Neutrophil (primary cell): ENCODE results near the gene SSBP4.
A peak's percentile ranks its signal among the peaks of the same experiment; 100 is the strongest.

ENCODE experiments used
- H3K27ac ChIP-seq: fragments of 200-600 bp; sonication (generic); 2 replicates; pipeline ENCODE4 v1.5.1; 2016; ENCODE audit warnings: mild to moderate bottlenecking, moderate library complexity
- H3K27me3 ChIP-seq: fragments of 200-600 bp; sonication (generic); 2 replicates; pipeline ENCODE4 v1.6.0; 2016; ENCODE audit warnings: mild to moderate bottlenecking
- H3K36me3 ChIP-seq: fragments of 200-600 bp; sonication (generic); 2 replicates; pipeline ENCODE4 v1.5.1; 2017
- H3K4me1 ChIP-seq, 2 experiments: fragments of 200-600 bp in 1 of 2; sonication (generic) in 1 of 2; 1 replicate in 1 of 2; 2 replicates in 1 of 2; pipeline versions ENCODE4 v1.5.1 to v1.6.1; 2013 to 2016; ENCODE audit warnings: low read depth in 1 of 2, low read length in 1 of 2, mild to moderate bottlenecking in 1 of 2, moderate library complexity in 1 of 2; ENCODE audit not compliant: control insufficient read depth in 1 of 2, insufficient read depth in 1 of 2
- H3K4me3 ChIP-seq, 2 experiments: fragments of 200-600 bp in 1 of 2; sonication (generic) in 1 of 2; 1 replicate in 1 of 2; 2 replicates in 1 of 2; pipeline ENCODE4 v1.5.1; 2013 to 2016; ENCODE audit warnings: low read depth in 1 of 2, low read length in 1 of 2, mild to moderate bottlenecking in 1 of 2, moderate library complexity in 1 of 2
- H3K9me3 ChIP-seq: fragments of 200-600 bp; sonication (generic); 2 replicates; pipeline ENCODE4 v1.5.1; 2016
- TF ChIP-seq, protein P1 (sequence below): fragments of 200-600 bp; sonication (generic); IDR thresholded peaks from 2 replicates; pipeline ENCODE4 v1.5.1; 2016; ENCODE audit warnings: antibody characterized with exemption

Gene SSBP4

GRCh38 chr19:18457483-18458331 lies 38.5 kb downstream of the SSBP4 start:
- H3K4me3 ChIP-seq: no peak overlapping the region
- no peaks in the 10 kb centered on the region for H3K9me3 ChIP-seq
- H3K4me1 ChIP-seq: no peaks in the 10 kb centered on the region
- H3K27me3 ChIP-seq: no peaks in the 10 kb centered on the region
- H3K36me3 ChIP-seq: peaks cover 89% of the 10 kb centered on the region
- TF ChIP-seq, protein P1, sequence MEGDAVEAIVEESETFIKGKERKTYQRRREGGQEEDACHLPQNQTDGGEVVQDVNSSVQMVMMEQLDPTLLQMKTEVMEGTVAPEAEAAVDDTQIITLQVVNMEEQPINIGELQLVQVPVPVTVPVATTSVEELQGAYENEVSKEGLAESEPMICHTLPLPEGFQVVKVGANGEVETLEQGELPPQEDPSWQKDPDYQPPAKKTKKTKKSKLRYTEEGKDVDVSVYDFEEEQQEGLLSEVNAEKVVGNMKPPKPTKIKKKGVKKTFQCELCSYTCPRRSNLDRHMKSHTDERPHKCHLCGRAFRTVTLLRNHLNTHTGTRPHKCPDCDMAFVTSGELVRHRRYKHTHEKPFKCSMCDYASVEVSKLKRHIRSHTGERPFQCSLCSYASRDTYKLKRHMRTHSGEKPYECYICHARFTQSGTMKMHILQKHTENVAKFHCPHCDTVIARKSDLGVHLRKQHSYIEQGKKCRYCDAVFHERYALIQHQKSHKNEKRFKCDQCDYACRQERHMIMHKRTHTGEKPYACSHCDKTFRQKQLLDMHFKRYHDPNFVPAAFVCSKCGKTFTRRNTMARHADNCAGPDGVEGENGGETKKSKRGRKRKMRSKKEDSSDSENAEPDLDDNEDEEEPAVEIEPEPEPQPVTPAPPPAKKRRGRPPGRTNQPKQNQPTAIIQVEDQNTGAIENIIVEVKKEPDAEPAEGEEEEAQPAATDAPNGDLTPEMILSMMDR: no peak
- no peak overlapping the region for H3K27ac ChIP-seq

DNA sequence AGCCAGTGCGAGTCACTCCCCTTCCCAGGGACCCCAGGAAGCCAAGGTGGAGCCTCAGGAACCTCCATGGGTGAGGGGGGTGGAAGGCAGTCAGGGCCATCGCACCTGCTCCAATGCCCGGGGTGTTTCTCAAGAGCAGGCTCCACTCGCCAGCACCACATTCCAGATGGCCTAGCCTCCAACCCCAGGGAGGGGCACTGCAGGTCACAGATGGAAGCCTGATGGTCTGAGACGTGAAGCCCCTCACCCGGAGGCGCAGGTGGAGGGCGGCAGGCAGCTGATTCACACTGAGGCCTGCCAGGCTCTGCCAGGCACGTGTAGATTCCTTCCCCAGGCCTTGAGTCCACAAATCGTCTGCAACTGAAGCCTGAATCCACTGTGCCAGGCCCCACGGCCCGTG lies 41.7 kb downstream of the SSBP4 start:
- peaks cover 100% of the 10 kb centered on the region for H3K36me3 ChIP-seq
- H3K27ac ChIP-seq: no peak overlapping the region
- H3K4me1 ChIP-seq: no peaks in the 10 kb centered on the region
- H3K9me3 ChIP-seq: no peaks in the 10 kb centered on the region
- no peaks in the 10 kb centered on the region for H3K27me3 ChIP-seq
- no peak overlapping the region for H3K4me3 ChIP-seq
- TF ChIP-seq, protein P1: no peak

GRCh38 chr19:18461471-18461870 lies 42.3 kb downstream of the SSBP4 start:
- Histone ChIP-seq H3K27ac (no peak overlapping the region), H3K27me3 (no peaks in the 10 kb centered on the region), H3K9me3 (no peaks in the 10 kb centered on the region), H3K36me3 (peaks cover 100% of the 10 kb centered on the region), H3K4me3 (no peak overlapping the region), H3K4me1 (no peaks in the 10 kb centered on the region)
- TF ChIP-seq, protein P1: no peak

DNA sequence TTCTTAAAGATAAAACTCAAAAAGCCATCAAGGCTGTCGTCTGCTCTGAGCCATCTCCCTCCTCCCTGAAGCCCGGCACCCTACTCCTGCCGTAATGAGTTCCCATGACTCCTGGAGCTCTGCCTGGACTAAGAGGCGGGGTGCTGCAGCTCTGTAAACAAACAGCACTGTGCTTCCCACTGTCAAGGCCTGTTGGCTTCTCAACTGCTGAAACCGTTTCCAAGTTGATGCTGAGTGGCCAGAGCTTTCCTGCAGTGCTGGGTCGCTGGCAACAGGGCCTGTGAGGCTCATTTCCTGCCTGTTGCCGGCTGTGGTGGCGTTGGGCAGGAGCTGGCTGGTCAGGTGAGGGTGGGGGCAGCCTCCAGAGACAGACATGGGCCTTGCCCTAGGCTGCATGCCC lies 45.4 kb downstream of the SSBP4 start:
- Histone ChIP-seq H3K9me3 (no peaks in the 10 kb centered on the region), H3K27me3 (no peaks in the 10 kb centered on the region), H3K36me3 (peaks cover 83% of the 10 kb centered on the region), H3K4me1 (peaks cover 18 to 21% of the 10 kb centered on the region in 2 experiments), H3K27ac (peak overlapping the region; percentile 54), H3K4me3 (no peak overlapping the region)
- TF ChIP-seq, protein P1: no peak

DNA sequence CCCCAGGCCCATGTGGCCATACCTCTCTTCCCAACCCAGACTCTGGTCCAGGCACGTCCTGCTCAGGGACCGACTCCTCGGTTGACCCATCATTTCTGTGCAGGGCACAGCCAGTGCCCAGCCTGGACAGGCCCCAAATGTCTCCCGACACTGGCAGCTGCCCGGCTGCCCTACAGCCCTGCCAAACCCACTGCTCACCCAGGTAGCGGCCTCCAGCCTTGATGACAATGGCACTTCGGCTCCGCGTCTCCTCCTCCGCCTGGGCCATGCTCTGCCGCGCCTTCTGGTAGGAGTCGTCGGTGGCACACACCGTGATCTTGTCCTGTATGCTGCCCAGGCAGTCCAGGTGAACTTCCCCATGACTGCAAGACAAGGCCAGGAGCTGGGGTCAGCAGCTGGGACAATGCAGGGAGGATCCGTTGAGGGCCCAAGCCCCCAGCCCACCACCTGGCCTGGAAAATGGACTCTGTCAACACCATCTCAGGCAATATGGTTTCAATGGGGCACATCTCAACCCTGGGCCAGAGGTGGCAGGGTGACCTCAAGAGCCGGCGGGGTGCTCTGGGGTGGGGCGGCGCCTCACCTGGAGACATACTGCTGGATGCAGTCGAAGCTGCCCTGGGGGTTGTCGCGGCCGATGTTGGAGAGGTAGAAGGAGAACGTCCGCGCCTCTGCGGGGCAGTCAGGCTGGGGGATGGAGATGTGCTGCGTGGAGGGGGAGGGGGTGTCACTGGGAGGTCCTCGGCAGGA lies 46.2 kb downstream of the SSBP4 start:
- H3K4me3 ChIP-seq: no peak overlapping the region

More for the DNA sequence above, 46.2 kb downstream of the SSBP4 start:
- peaks cover 26 to 28% of the 10 kb centered on the region in 2 experiments for H3K4me1 ChIP-seq
- TF ChIP-seq, protein P1: no peak
- H3K27me3 ChIP-seq: no peaks in the 10 kb centered on the region
- H3K27ac ChIP-seq: no peak overlapping the region
- H3K36me3 ChIP-seq: peaks cover 82% of the 10 kb centered on the region
- no peaks in the 10 kb centered on the region for H3K9me3 ChIP-seq
